B cell (primary cell): Measurements from ENCODE around the gene CUBN.

Experiments used
- EZH2 ChIP-seq: IDR thresholded peaks from 2 replicates; pipeline ENCODE4 v1.6.1; 2012; ENCODE audit warnings: borderline replicate concordance, low read depth, mild to moderate bottlenecking, moderate library complexity, low read length; ENCODE audit not compliant: insufficient read depth, poor library complexity, severe bottlenecking
- TF ChIP-seq, protein P1 (sequence below): fragments of 200-600 bp; IDR thresholded peaks from one replicate; pipeline ENCODE4 v1.8.0; 2022; ENCODE audit warnings: antibody characterized with exemption, mild to moderate bottlenecking

DNA sequence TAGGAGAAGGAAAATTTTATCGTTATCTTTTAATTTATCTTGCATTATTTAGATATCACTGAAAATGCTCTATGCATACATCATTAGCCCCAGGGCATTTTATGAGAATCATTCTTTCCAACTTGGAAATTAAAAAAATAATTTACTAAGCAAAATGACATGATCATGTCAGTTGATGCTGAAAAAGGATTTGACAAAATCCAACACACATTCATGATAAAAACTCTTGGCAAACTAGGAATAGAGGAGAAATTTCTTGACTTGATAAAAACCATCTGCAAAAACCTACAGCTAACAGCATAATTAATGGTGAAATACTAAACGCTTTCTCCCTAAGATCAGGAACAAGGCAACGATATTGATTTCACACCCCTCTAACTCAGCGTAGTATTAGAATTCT, 272.2 kb downstream of the CUBN start:
- TF ChIP-seq EZH2 = no peak
- TF ChIP-seq, protein P1, sequence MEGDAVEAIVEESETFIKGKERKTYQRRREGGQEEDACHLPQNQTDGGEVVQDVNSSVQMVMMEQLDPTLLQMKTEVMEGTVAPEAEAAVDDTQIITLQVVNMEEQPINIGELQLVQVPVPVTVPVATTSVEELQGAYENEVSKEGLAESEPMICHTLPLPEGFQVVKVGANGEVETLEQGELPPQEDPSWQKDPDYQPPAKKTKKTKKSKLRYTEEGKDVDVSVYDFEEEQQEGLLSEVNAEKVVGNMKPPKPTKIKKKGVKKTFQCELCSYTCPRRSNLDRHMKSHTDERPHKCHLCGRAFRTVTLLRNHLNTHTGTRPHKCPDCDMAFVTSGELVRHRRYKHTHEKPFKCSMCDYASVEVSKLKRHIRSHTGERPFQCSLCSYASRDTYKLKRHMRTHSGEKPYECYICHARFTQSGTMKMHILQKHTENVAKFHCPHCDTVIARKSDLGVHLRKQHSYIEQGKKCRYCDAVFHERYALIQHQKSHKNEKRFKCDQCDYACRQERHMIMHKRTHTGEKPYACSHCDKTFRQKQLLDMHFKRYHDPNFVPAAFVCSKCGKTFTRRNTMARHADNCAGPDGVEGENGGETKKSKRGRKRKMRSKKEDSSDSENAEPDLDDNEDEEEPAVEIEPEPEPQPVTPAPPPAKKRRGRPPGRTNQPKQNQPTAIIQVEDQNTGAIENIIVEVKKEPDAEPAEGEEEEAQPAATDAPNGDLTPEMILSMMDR = no peak
